ENCODE data around the gene PLAAT3.

The PLAAT3 gene

GRCh38 chr11:63527667-63528066, 86.6 kb downstream of the PLAAT3 start:
- Histone ChIP-seq H3K27ac (ENCODE audit: low read depth, low read length, poor library complexity, severe bottlenecking) (no peak overlapping the region), H3K9me3 (ENCODE audit: low read length) (peaks cover 6% of the 10 kb centered on the region; the same call in 1 of the 2 replicates), H3F3A (ENCODE audit: insufficient read depth, low read length) (no peaks in the 10 kb centered on the region), H3K4me2 (ENCODE audit: low read length) (no peak overlapping the region), H3K4me1 (ENCODE audit: insufficient read depth, low read length, severe bottlenecking) (no peaks in the 10 kb centered on the region), H3K9ac (ENCODE audit: low read length) (no peak overlapping the region), H2AFZ (ENCODE audit: low read length) (no peak overlapping the region), H3K4me3 (ENCODE audit: low read depth, low read length, poor library complexity, severe bottlenecking) (no peak overlapping the region), H3K36me3 (ENCODE audit: insufficient read depth, low read length) (no peaks in the 10 kb centered on the region), H3K79me2 (ENCODE audit: insufficient read depth, low read length) (no peaks in the 10 kb centered on the region), H4K20me1 (ENCODE audit: insufficient read depth, low read length) (no peaks in the 10 kb centered on the region), H3K9me2 (ENCODE audit: low read depth, low read length) (no peaks in the 10 kb centered on the region), H3K27me3 (ENCODE audit: insufficient read depth, low read length) (no peaks in the 10 kb centered on the region)
- TF ChIP-seq EZH2 (IDR thresholded peaks at IDR 0.05; ENCODE audit: borderline replicate concordance, low read length) (no peak), CTCF (IDR thresholded peaks at IDR 0.05; ENCODE audit: low read length) (no peak)
